Psoas muscle (tissue), 8 donors: ENCODE measurements around the gene LMO4. TPM values are rescaled to one million over a fixed set of nuclear protein-coding genes. Genes with fewer than 3 reads are reported as not detected.

Experiments
- ATAC-seq, 4 donors: fragments of 200-7000 bp; cut with Tn5 transposase; one replicate each; pipeline ENCODE4 v1.9.1; 2020; ENCODE audit warnings: moderate library complexity in 3 of 4, mild to moderate bottlenecking in 2 of 4
- DNase-seq, 2 donors: peaks; one replicate each; pipeline ENCODE4 v3.0.0-alpha.2; 2020
- H3K27ac ChIP-seq: fragments of 200-600 bp; one replicate; pipeline ENCODE4 v1.8.0; 2022
- H3K27me3 ChIP-seq, 3 donors: fragments of 200-600 bp in 1 of 3; one replicate each; pipeline versions ENCODE4 v1.6.1 to v1.8.0; 2013 to 2022; ENCODE audit warnings: low read length in 2 of 3, mild to moderate bottlenecking in 2 of 3, moderate library complexity in 1 of 3; ENCODE audit not compliant: insufficient read depth in 3 of 3
- H3K36me3 ChIP-seq, 2 donors: fragments of 200-600 bp in 1 of 2; one replicate each; pipeline versions ENCODE4 v1.6.1 to v1.8.0; 2013 to 2022; ENCODE audit warnings: low read depth in 1 of 2, mild to moderate bottlenecking in 1 of 2, moderate library complexity in 1 of 2; ENCODE audit not compliant: insufficient read depth in 1 of 2
- H3K4me1 ChIP-seq: fragments of 200-600 bp; one replicate; pipeline ENCODE4 v1.8.0; 2022
- H3K4me3 ChIP-seq: fragments of 200-600 bp; one replicate; pipeline ENCODE4 v1.8.0; 2022; ENCODE audit warnings: mild to moderate bottlenecking
- H3K9me3 ChIP-seq: fragments of 200-600 bp; one replicate; pipeline ENCODE4 v1.8.0; 2022
- WGBS, 3 donors: extraction: QIAGEN DNeasy Blood & Tissue Kit; methylation state at CpG; one replicate each; pipeline versions ENCODE4 v1.1.6 to v1.1.7; 2013; 5-methylcytosine and 5-hydroxymethylcytosine counted together
- intact Hi-C, 2 donors: fragments of 100-400 bp; cut with DNase I; formaldehyde crosslinking; loops; one replicate each; pipeline versions ENCODE4 v1.11.0 to v1.14.2; 2022
- polyA plus RNA-seq, 3 donors: library from polyadenylated mRNA; stranded (reverse); fragments of 200-250 nt; gene quantifications; one replicate each; pipeline ENCODE4 v1.2.3, GENCODE V29; 2013
- total RNA-seq, 4 donors: library from RNA; stranded (reverse); fragmentation: NEBNext Ultra II Directional in 2 of 4; extraction: Animal tissue kit (Norgen Biotek cat#: 25700) in 2 of 4; gene quantifications; one replicate each; pipeline versions ENCODE4 v1.2.1 to v1.2.4, GENCODE V29; 2021 to 2023
- TF ChIP-seq, protein P1 (sequence below): fragments of 200-600 bp; IDR thresholded peaks from one replicate; pipeline ENCODE4 v1.8.0; 2022; ENCODE audit warnings: antibody characterized with exemption
- donor health status: healthy with polysubstance abuse.
- donor health status: DM: no; HTN: no; CAD: no; lungs with moderate emphysema.
- donor health status: Bipolar disorder and iron deficiency.
- donor health status: healthy.
- donor health status: DM: yes; HTN: yes; CAD: no.
- donor health status: DM: no; HTN: no; CAD: no.
- donor health status: DM: no; HTN: no; CAD: no.
- donor health status: DM: yes; HTN: yes; CAD: no.

Gene LMO4
- total and polyA plus RNA-seq, 7 donors = 19.8 to 75.9 (median 30.8) TPM

DNA sequence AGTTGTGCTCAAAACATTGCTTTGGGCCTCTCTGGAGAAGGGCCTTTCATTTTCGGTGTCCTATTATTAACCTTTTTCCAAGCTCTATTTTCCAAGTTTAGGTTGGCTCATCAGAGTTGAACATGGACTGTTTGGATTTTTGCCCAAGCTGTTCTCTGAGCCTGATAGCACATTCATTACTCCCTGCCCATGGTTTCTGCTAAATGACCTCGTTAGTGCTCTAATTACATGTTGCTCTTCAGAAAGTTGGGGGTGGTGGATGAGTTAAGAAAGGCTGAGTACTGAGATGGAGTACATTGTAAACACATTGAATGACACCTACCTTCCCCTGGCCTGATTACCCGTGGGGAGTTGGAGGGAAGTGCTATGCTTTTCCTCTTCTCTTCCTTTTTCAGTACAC, 38.9 kb downstream of the LMO4 start:
- Histone ChIP-seq H3K9me3 (no peaks in the 10 kb centered on the region), H3K4me1 (no peaks in the 10 kb centered on the region), H3K27me3 (no peaks in the 10 kb centered on the region), H3K36me3 (no peaks in the 10 kb centered on the region), H3K27ac (no peak overlapping the region), H3K4me3 (no peak overlapping the region)
- TF ChIP-seq, protein P1, sequence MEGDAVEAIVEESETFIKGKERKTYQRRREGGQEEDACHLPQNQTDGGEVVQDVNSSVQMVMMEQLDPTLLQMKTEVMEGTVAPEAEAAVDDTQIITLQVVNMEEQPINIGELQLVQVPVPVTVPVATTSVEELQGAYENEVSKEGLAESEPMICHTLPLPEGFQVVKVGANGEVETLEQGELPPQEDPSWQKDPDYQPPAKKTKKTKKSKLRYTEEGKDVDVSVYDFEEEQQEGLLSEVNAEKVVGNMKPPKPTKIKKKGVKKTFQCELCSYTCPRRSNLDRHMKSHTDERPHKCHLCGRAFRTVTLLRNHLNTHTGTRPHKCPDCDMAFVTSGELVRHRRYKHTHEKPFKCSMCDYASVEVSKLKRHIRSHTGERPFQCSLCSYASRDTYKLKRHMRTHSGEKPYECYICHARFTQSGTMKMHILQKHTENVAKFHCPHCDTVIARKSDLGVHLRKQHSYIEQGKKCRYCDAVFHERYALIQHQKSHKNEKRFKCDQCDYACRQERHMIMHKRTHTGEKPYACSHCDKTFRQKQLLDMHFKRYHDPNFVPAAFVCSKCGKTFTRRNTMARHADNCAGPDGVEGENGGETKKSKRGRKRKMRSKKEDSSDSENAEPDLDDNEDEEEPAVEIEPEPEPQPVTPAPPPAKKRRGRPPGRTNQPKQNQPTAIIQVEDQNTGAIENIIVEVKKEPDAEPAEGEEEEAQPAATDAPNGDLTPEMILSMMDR = no peak
- DNase-seq (no peak), ATAC-seq (no peak)
- WGBS, 3 donors = 46 to 62% (median 49%) methylated on average over 3 of the region's 3 CpGs
- intact Hi-C loops = no loop called here

DNA sequence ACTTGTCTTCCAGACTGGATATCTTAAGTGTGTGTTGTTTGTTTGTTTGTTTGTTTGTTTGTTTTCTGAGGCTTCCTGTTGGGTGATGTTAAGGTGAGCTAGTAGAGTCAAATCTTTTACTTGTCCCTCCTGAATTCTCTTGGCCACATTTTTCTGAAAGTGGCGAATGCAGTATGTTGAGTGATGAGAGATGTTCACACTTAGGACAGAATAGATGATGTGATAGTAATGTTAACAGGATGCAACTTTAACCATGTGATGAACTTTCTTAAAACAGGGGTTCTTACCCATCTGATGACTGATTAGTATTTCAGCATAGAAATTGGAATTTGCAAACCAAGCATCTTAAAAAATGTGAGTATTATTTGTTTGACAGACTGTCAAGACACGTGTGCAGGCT, 40.2 kb downstream of the LMO4 start:
- DNase-seq (no peak), ATAC-seq (no peak)
- no peaks in the 10 kb centered on the region for H3K36me3 ChIP-seq
- WGBS, 3 donors = 88 to 93% (median 90%) methylated on average over 2 of the region's 2 CpGs
- no peaks in the 10 kb centered on the region for H3K4me1 ChIP-seq
- intact Hi-C loops = no loop called here
- TF ChIP-seq, protein P1 = no peak
- H3K27ac ChIP-seq = no peak overlapping the region
- no peaks in the 10 kb centered on the region for H3K27me3 ChIP-seq
- no peak overlapping the region for H3K4me3 ChIP-seq
- H3K9me3 ChIP-seq = no peaks in the 10 kb centered on the region

DNA sequence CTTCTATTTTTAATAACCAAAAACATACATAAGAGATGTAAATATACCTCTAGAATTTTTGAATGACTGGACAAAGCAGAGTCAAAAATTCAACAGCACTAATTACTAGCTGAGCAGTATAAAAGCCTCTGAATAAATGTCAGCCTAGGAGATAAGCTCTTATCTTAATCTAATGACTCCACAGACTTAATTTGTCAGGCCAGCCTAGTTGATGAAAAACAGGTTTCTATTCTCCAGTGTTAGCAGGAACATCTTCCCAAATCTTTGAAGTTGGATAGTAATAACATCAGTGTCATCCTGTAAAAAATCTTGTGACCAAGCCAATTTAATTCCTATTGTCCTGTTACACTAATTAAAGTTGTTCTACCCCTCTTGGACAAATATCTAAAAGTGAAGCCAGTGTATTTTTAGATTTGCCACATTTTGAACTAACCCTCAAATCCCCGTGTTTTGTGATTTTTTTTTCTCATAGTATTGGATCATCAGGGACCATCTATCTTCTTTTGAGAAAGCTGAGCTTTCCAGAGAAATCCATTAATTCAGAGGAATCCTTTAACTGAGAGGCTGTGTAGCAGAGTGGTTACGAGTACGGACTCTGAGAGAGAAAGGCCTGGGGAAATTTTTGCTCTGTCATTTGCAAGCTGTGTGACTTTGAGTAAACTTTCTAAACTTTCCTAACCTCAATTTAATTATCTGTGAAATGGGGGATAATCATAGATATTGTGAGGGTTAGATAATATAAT, 41.2 kb downstream of the LMO4 start:
- no peak overlapping the region for H3K4me3 ChIP-seq
- no peaks in the 10 kb centered on the region for H3K4me1 ChIP-seq
- intact Hi-C loops = no loop called here
- H3K27me3 ChIP-seq = no peaks in the 10 kb centered on the region
- H3K36me3 ChIP-seq = no peaks in the 10 kb centered on the region
- no peak for ATAC-seq
- WGBS, 3 donors = 63 to 70% (median 68%) methylated on average over 3 of the region's 3 CpGs
- H3K9me3 ChIP-seq = no peaks in the 10 kb centered on the region
- H3K27ac ChIP-seq = no peak overlapping the region
- no peak for DNase-seq
- TF ChIP-seq, protein P1 = no peak

DNA sequence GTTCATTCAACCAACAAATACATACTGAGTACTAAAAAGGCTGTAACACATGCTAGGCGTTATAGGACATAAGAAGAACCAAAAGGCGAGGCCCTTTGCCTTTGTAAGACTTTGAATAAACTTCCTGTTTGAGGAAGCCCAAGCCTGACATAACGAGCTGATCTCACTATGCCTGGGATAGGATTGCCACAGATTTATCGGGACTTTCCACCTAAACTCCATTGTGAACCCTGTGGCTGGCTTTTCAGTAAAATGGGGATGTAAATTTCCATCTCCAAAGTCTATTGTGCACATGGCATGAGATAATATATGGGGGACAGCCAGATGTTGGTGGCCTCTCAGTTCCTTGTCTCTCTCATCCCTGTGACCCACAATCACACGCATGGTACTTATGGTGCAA, 41.9 kb downstream of the LMO4 start:
- no peak overlapping the region for H3K4me3 ChIP-seq
- ATAC-seq (no peak), DNase-seq (no peak)
- intact Hi-C loops = no loop called here
- H3K9me3 ChIP-seq = peaks cover 1% of the 10 kb centered on the region
- H3K27me3 ChIP-seq = no peaks in the 10 kb centered on the region
- no peaks in the 10 kb centered on the region for H3K4me1 ChIP-seq
- H3K36me3 ChIP-seq = no peaks in the 10 kb centered on the region
- H3K27ac ChIP-seq = no peak overlapping the region
- TF ChIP-seq, protein P1 = no peak
- WGBS, 3 donors = 72 to 82% (median 75%) methylated on average over 5 of the region's 5 CpGs

DNA sequence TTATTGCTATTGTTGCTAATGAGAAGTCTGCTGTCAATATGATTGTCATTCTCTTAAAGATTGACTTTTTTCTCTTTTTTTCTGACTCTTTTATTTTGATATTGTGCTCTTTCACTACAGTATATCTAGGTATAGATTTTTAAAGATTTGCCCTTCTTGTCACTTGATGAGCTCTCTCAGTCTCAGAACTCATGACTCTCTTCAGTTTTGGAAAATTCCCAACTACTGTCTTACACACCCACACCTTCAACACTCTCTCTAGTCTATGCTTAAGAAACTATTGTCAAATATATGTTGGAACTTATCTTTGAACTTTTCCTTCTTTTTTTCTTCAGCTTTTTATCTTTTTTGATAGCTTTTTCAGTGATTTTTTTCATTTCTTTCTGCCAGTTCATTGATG, 50.6 kb downstream of the LMO4 start:
- no peak overlapping the region for H3K4me3 ChIP-seq
- DNase-seq = no peak
- H3K27ac ChIP-seq = no peak overlapping the region
- ATAC-seq = no peak
- H3K36me3 ChIP-seq = no peaks in the 10 kb centered on the region
- TF ChIP-seq, protein P1 = no peak
- peaks cover 15% of the 10 kb centered on the region for H3K9me3 ChIP-seq
- no peaks in the 10 kb centered on the region for H3K27me3 ChIP-seq
- H3K4me1 ChIP-seq = no peaks in the 10 kb centered on the region
- intact Hi-C loops = no loop called here
